Measurements from ENCODE around the gene ITM2B. TPM values are rescaled to one million over a fixed set of nuclear protein-coding genes. Genes with fewer than 3 reads are reported as not detected.

ITM2B gene
- total RNA-seq, 1 donor from 2014 or later = 339 TPM

- Mint-ChIP-seq H3K27me3 (ENCODE audit: low read depth) (peaks cover 10% of the 10 kb centered on the region), H3K27ac (ENCODE audit: unreplicated experiment) (no peak overlapping the region), H3K36me3 (ENCODE audit: low read depth) (no peaks in the 10 kb centered on the region), H3K4me1 (ENCODE audit: low read depth) (no peaks in the 10 kb centered on the region), H3K4me3 (ENCODE audit: unreplicated experiment) (no peak overlapping the region), H3K9me3 (ENCODE audit: low read depth) (no peaks in the 10 kb centered on the region)
- no peak for DNase-seq (ENCODE audit: low spot score)
- no peak for TF ChIP-seq CTCF (IDR thresholded peaks at IDR 0.05)
Observed at GRCh38 chr13:48188601-48189000, 44.4 kb upstream of the ITM2B start.

GRCh38 chr13:48189171-48189570, 43.8 kb upstream of the ITM2B start:
- Mint-ChIP-seq H3K9me3 (ENCODE audit: low read depth) (no peaks in the 10 kb centered on the region), H3K27me3 (ENCODE audit: low read depth) (peaks cover 10% of the 10 kb centered on the region), H3K27ac (ENCODE audit: unreplicated experiment) (no peak overlapping the region), H3K4me3 (ENCODE audit: unreplicated experiment) (no peak overlapping the region), H3K36me3 (ENCODE audit: low read depth) (no peaks in the 10 kb centered on the region), H3K4me1 (ENCODE audit: low read depth) (no peaks in the 10 kb centered on the region)
- TF ChIP-seq CTCF (IDR thresholded peaks at IDR 0.05) = no peak
- no peak for DNase-seq (ENCODE audit: low spot score)

- no peaks in the 10 kb centered on the region for H3K9me3 Mint-ChIP-seq (ENCODE audit: low read depth)
- no peak overlapping the region for H3K27ac Mint-ChIP-seq (ENCODE audit: unreplicated experiment)
- no peak for DNase-seq (ENCODE audit: low spot score)
- H3K4me3 Mint-ChIP-seq (ENCODE audit: unreplicated experiment) = no peak overlapping the region
- TF ChIP-seq CTCF (IDR thresholded peaks at IDR 0.05) = no peak
- H3K4me1 Mint-ChIP-seq (ENCODE audit: low read depth) = no peaks in the 10 kb centered on the region
- H3K36me3 Mint-ChIP-seq (ENCODE audit: low read depth) = no peaks in the 10 kb centered on the region
- peaks cover 10% of the 10 kb centered on the region for H3K27me3 Mint-ChIP-seq (ENCODE audit: low read depth)
Observed at GRCh38 chr13:48192411-48192935, 40.5 kb upstream of the ITM2B start.

DNA sequence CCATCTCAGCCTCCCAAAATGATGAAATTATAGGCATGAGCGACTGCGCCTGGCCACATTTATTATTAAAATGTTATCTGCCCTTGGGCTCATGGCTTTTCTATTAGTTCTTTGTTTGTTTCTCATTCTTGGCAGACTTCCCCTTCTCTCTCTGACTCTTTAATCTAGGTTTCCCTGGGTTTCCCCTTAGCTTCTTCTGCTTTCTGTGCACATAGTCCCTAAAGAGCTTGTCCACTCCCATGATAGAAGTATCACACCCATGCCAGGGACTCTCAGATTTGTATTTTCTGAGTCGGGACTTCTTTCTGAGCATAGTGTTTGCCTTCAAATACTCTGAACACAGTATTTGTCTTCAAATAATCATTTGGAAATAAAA, 38.6 kb upstream of the ITM2B start:
- Mint-ChIP-seq H3K27ac (ENCODE audit: unreplicated experiment) (no peak overlapping the region), H3K4me1 (ENCODE audit: low read depth) (no peaks in the 10 kb centered on the region), H3K36me3 (ENCODE audit: low read depth) (no peaks in the 10 kb centered on the region), H3K4me3 (ENCODE audit: unreplicated experiment) (no peak overlapping the region), H3K9me3 (ENCODE audit: low read depth) (no peaks in the 10 kb centered on the region), H3K27me3 (ENCODE audit: low read depth) (peaks cover 5% of the 10 kb centered on the region)
- DNase-seq (ENCODE audit: low spot score) = no peak
- TF ChIP-seq CTCF (IDR thresholded peaks at IDR 0.05) = no peak

- peaks cover 5% of the 10 kb centered on the region for H3K36me3 Mint-ChIP-seq (ENCODE audit: low read depth)
- H3K4me1 Mint-ChIP-seq (ENCODE audit: low read depth) = no peaks in the 10 kb centered on the region
- no peak for TF ChIP-seq CTCF (IDR thresholded peaks at IDR 0.05)
- no peak for DNase-seq (ENCODE audit: low spot score)
- peaks cover 11% of the 10 kb centered on the region for H3K9me3 Mint-ChIP-seq (ENCODE audit: low read depth)
- H3K27me3 Mint-ChIP-seq (ENCODE audit: low read depth) = peaks cover 14% of the 10 kb centered on the region
- H3K4me3 Mint-ChIP-seq (ENCODE audit: unreplicated experiment) = no peak overlapping the region
- H3K27ac Mint-ChIP-seq (ENCODE audit: unreplicated experiment) = no peak overlapping the region
Observed at GRCh38 chr13:48199404-48199946, 33.5 kb upstream of the ITM2B start.

Measured in chondrocyte (in vitro differentiated cells).